ENCODE measurements around the gene EMP1. TPM values are rescaled to one million over a fixed set of nuclear protein-coding genes. Genes with fewer than 3 reads are reported as not detected.

Gene EMP1
- total RNA-seq, 1 donor from 2014 or later = 19.0 TPM

- H3K36me3 Mint-ChIP-seq = no peaks in the 10 kb centered on the region
- no peaks in the 10 kb centered on the region for H3K27me3 Mint-ChIP-seq (ENCODE audit: low read depth)
- no peaks in the 10 kb centered on the region for H3K4me1 Mint-ChIP-seq
- H3K4me3 Mint-ChIP-seq = no peak overlapping the region
- DNase-seq (ENCODE audit: low spot score in 2 of 2, unreplicated experiment in 2 of 2) = no peak
- H3K27ac Mint-ChIP-seq = no peak overlapping the region
- peaks cover 3% of the 10 kb centered on the region for H3K9me3 Mint-ChIP-seq
- TF ChIP-seq CTCF (IDR thresholded peaks at IDR 0.05; ENCODE audit: unreplicated experiment) = no peak
Observed at GRCh38 chr12:13247596-13247995, 51.1 kb downstream of the EMP1 start.

GRCh38 chr12:13248964-13249363 lies 52.4 kb downstream of the EMP1 start:
- no peaks in the 10 kb centered on the region for H3K4me1 Mint-ChIP-seq
- no peaks in the 10 kb centered on the region for H3K36me3 Mint-ChIP-seq
- H3K9me3 Mint-ChIP-seq = peaks cover 3% of the 10 kb centered on the region
- H3K27me3 Mint-ChIP-seq (ENCODE audit: low read depth) = no peaks in the 10 kb centered on the region
- no peak for TF ChIP-seq CTCF (IDR thresholded peaks at IDR 0.05; ENCODE audit: unreplicated experiment)
- no peak overlapping the region for H3K27ac Mint-ChIP-seq
- no peak for DNase-seq (ENCODE audit: low spot score in 2 of 2, unreplicated experiment in 2 of 2)
- no peak overlapping the region for H3K4me3 Mint-ChIP-seq

GRCh38 chr12:13250416-13250815 lies 53.9 kb downstream of the EMP1 start:
- no peaks in the 10 kb centered on the region for H3K36me3 Mint-ChIP-seq
- no peak overlapping the region for H3K4me3 Mint-ChIP-seq
- TF ChIP-seq CTCF (IDR thresholded peaks at IDR 0.05; ENCODE audit: unreplicated experiment) = no peak
- H3K27ac Mint-ChIP-seq = no peak overlapping the region
- DNase-seq (ENCODE audit: low spot score in 2 of 2, unreplicated experiment in 2 of 2) = no peak
- H3K27me3 Mint-ChIP-seq (ENCODE audit: low read depth) = no peaks in the 10 kb centered on the region
- no peaks in the 10 kb centered on the region for H3K4me1 Mint-ChIP-seq
- H3K9me3 Mint-ChIP-seq = peaks cover 3% of the 10 kb centered on the region

GRCh38 chr12:13251521-13251920 lies 55.0 kb downstream of the EMP1 start:
- DNase-seq (ENCODE audit: low spot score in 2 of 2, unreplicated experiment in 2 of 2) = no peak
- Mint-ChIP-seq H3K9me3 (peaks cover 3% of the 10 kb centered on the region), H3K4me1 (peaks cover 10% of the 10 kb centered on the region), H3K4me3 (no peak overlapping the region), H3K27me3 (ENCODE audit: low read depth) (no peaks in the 10 kb centered on the region), H3K36me3 (no peaks in the 10 kb centered on the region), H3K27ac (no peak overlapping the region)
- no peak for TF ChIP-seq CTCF (IDR thresholded peaks at IDR 0.05; ENCODE audit: unreplicated experiment)

GRCh38 chr12:13252024-13252423 lies 55.5 kb downstream of the EMP1 start:
- no peak for DNase-seq (ENCODE audit: low spot score in 2 of 2, unreplicated experiment in 2 of 2)
- TF ChIP-seq CTCF (IDR thresholded peaks at IDR 0.05; ENCODE audit: unreplicated experiment) = no peak
- Mint-ChIP-seq H3K4me1 (peaks cover 15% of the 10 kb centered on the region), H3K9me3 (peaks cover 3% of the 10 kb centered on the region), H3K4me3 (no peak overlapping the region), H3K36me3 (no peaks in the 10 kb centered on the region), H3K27ac (no peak overlapping the region), H3K27me3 (ENCODE audit: low read depth) (no peaks in the 10 kb centered on the region)

GRCh38 chr12:13252616-13253015 lies 56.1 kb downstream of the EMP1 start:
- Mint-ChIP-seq H3K36me3 (no peaks in the 10 kb centered on the region), H3K9me3 (peaks cover 3% of the 10 kb centered on the region), H3K27ac (no peak overlapping the region), H3K4me3 (no peak overlapping the region), H3K4me1 (peaks cover 21% of the 10 kb centered on the region), H3K27me3 (ENCODE audit: low read depth) (no peaks in the 10 kb centered on the region)
- DNase-seq (ENCODE audit: low spot score in 2 of 2, unreplicated experiment in 2 of 2) = no peak
- no peak for TF ChIP-seq CTCF (IDR thresholded peaks at IDR 0.05; ENCODE audit: unreplicated experiment)

Data from mesothelial cell of epicardium (in vitro differentiated cells).